DND-41 (cell line): Measurements from ENCODE around the gene GLI2.

Source experiments
- CTCF ChIP-seq: IDR thresholded peaks from 2 replicates; pipeline ENCODE4 v1.5.1; 2012; ENCODE audit warnings: borderline replicate concordance, low read length, moderate library complexity, mild to moderate bottlenecking; ENCODE audit not compliant: poor library complexity, severe bottlenecking; ENCODE audit errors: extremely low read depth
- EZH2 ChIP-seq: IDR thresholded peaks from 3 replicates; pipeline ENCODE4 v1.6.1; 2012; ENCODE audit warnings: borderline replicate concordance, low read depth, mild to moderate bottlenecking, moderate library complexity, low read length, inconsistent platforms; ENCODE audit not compliant: severe bottlenecking

- TF ChIP-seq CTCF = no peak
- TF ChIP-seq EZH2 = no peak
Measured at GRCh38 chr2:120764991-120765677, 29.5 kb downstream of the GLI2 start.
